ENCODE measurements around the gene NOX4.
"Not testable (repeated sequence)": the region's sequence is repeated elsewhere in the genome, so short reads cannot be mapped to it uniquely, and the experiment has no call there.

NOX4 gene

GRCh38 chr11:89361734-89362133, 129.4 kb downstream of the NOX4 start:
- Histone ChIP-seq H3K27ac (replicated peaks) (no peak overlapping the region), H3K4me3 (replicated peaks; ENCODE audit: insufficient read depth, low read length) (no peak overlapping the region), H3K27me3 (ENCODE audit: insufficient read depth, poor library complexity, severe bottlenecking) (no peaks in the 10 kb centered on the region)
- no peak for DNase-seq (ENCODE audit: low read depth in 1 of 2, low spot score in 1 of 2)
- TF ChIP-seq REST (IDR thresholded peaks at IDR 0.05; ENCODE audit: insufficient replicate concordance, low read depth) (no peak), GABPA (IDR thresholded peaks at IDR 0.05; ENCODE audit: low read depth) (no peak), POLR2AphosphoS5 (IDR thresholded peaks at IDR 0.05; ENCODE audit: low read depth) (no peak), SPI1 (IDR thresholded peaks at IDR 0.05; ENCODE audit: borderline replicate concordance, low read depth) (no peak)
- TF ChIP-seq, protein P1, sequence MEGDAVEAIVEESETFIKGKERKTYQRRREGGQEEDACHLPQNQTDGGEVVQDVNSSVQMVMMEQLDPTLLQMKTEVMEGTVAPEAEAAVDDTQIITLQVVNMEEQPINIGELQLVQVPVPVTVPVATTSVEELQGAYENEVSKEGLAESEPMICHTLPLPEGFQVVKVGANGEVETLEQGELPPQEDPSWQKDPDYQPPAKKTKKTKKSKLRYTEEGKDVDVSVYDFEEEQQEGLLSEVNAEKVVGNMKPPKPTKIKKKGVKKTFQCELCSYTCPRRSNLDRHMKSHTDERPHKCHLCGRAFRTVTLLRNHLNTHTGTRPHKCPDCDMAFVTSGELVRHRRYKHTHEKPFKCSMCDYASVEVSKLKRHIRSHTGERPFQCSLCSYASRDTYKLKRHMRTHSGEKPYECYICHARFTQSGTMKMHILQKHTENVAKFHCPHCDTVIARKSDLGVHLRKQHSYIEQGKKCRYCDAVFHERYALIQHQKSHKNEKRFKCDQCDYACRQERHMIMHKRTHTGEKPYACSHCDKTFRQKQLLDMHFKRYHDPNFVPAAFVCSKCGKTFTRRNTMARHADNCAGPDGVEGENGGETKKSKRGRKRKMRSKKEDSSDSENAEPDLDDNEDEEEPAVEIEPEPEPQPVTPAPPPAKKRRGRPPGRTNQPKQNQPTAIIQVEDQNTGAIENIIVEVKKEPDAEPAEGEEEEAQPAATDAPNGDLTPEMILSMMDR (IDR thresholded peaks at IDR 0.05; ENCODE audit: insufficient read depth, low read length): no peak

DNA sequence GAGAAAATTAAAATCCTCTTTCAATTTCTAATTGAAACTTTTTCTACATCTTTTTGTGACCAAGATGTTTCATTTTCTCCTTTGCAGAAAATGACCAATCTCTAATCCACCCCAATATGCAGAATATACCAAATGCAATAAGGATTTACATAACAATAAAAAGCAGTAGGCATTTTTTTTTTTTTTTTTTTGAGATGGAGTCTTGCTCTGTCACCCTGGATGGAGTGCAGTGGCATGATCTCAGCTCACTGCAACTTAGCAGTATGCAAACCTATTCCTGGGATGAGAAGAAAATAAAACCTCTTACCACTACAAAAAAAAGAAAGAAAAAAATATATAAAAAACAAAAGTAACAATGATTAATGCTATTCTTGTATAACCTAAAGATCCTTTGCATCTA, 132.0 kb downstream of the NOX4 start:
- not testable (repeated sequence) for DNase-seq (ENCODE audit: low read depth in 1 of 2, low spot score in 1 of 2); H3K27ac ChIP-seq (replicated peaks); H3K4me3 ChIP-seq (replicated peaks; ENCODE audit: insufficient read depth, low read length); H3K27me3 ChIP-seq (ENCODE audit: insufficient read depth, poor library complexity, severe bottlenecking)

DNA sequence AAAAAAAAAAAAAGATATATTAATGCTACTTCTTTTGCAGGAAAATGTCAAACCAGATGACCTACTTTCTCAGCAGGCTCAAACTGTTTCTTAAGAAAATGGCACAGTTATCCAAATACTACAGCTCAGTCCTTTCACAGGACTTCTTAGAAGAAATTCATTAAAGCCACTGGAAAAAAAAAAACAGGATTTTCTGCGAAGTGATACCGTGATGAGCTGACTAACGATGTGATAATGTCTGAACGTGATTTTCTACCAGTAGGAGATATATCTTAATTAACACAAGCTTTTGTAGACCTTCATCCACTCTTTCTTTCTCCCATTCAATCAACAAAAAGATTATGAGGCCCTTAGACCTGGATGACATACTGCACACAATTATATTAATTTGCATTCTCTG, 132.4 kb downstream of the NOX4 start:
- Histone ChIP-seq H3K27ac (replicated peaks) (no peak overlapping the region), H3K27me3 (ENCODE audit: insufficient read depth, poor library complexity, severe bottlenecking) (no peaks in the 10 kb centered on the region), H3K4me3 (replicated peaks; ENCODE audit: insufficient read depth, low read length) (no peak overlapping the region)
- TF ChIP-seq SPI1 (IDR thresholded peaks at IDR 0.05; ENCODE audit: borderline replicate concordance, low read depth) (no peak), POLR2AphosphoS5 (IDR thresholded peaks at IDR 0.05; ENCODE audit: low read depth) (no peak), REST (IDR thresholded peaks at IDR 0.05; ENCODE audit: insufficient replicate concordance, low read depth) (no peak), GABPA (IDR thresholded peaks at IDR 0.05; ENCODE audit: low read depth) (no peak)
- TF ChIP-seq, protein P1 (IDR thresholded peaks at IDR 0.05; ENCODE audit: insufficient read depth, low read length): no peak
- DNase-seq (ENCODE audit: low read depth in 1 of 2, low spot score in 1 of 2): no peak

GRCh38 chr11:89355646-89356045, 135.5 kb downstream of the NOX4 start:
- TF ChIP-seq REST (IDR thresholded peaks at IDR 0.05; ENCODE audit: insufficient replicate concordance, low read depth): no peak
- TF ChIP-seq, protein P1 (IDR thresholded peaks at IDR 0.05; ENCODE audit: insufficient read depth, low read length): no peak
- TF ChIP-seq POLR2AphosphoS5 (IDR thresholded peaks at IDR 0.05; ENCODE audit: low read depth): no peak
- TF ChIP-seq GABPA (IDR thresholded peaks at IDR 0.05; ENCODE audit: low read depth): no peak
- no peak for TF ChIP-seq SPI1 (IDR thresholded peaks at IDR 0.05; ENCODE audit: borderline replicate concordance, low read depth)

GRCh38 chr11:89354513-89354912, 136.7 kb downstream of the NOX4 start:
- not testable (repeated sequence) for DNase-seq (ENCODE audit: low read depth in 1 of 2, low spot score in 1 of 2); H3K27me3 ChIP-seq (ENCODE audit: insufficient read depth, poor library complexity, severe bottlenecking); H3K27ac ChIP-seq (replicated peaks); H3K4me3 ChIP-seq (replicated peaks; ENCODE audit: insufficient read depth, low read length)

More at GRCh38 chr11:89355646-89356045, 135.5 kb downstream of the NOX4 start:
- DNase-seq (ENCODE audit: low read depth in 1 of 2, low spot score in 1 of 2): no peak
- no peak overlapping the region for H3K4me3 ChIP-seq (replicated peaks; ENCODE audit: insufficient read depth, low read length)
- H3K27ac ChIP-seq (replicated peaks): no peak overlapping the region
- H3K27me3 ChIP-seq (ENCODE audit: insufficient read depth, poor library complexity, severe bottlenecking): no peaks in the 10 kb centered on the region

Data from HL-60 (cell line).